OCI-LY3 (cell line): Measurements from ENCODE around the gene REC8.

Experiments
- H2AFZ ChIP-seq: fragments of 200-600, 300-600 bp; shearing (Covaris generic); 2 replicates; pipeline ENCODE4 v1.6.0; 2014; ENCODE audit warnings: antibody characterized with exemption, low read depth, low read length
- H3K27ac ChIP-seq: fragments of 200-600, 300-600 bp; sonication (generic); 2 replicates; pipeline ENCODE4 v1.5.1; 2014; ENCODE audit warnings: mild to moderate bottlenecking, low read length, moderate library complexity, mixed read lengths
- H3K27me3 ChIP-seq: fragments of 200-600, 300-600 bp; sonication (generic); 2 replicates; pipeline ENCODE4 v1.6.1; 2014; ENCODE audit warnings: low read depth, low read length, mixed read lengths
- H3K36me3 ChIP-seq: fragments of 200-600, 300-600 bp; sonication (generic); replicated peaks from 2 replicates; pipeline ENCODE3; 2014; ENCODE audit warnings: low read depth, low read length, mixed read lengths
- H3K4me1 ChIP-seq: fragments of 300-600, 200-600 bp; sonication (generic); 2 replicates; pipeline ENCODE4 v1.6.1; 2014; ENCODE audit warnings: low read length, mixed read lengths
- H3K4me2 ChIP-seq: fragments of 200-600, 300-600 bp; sonication (generic); 2 replicates; pipeline ENCODE4 v1.6.1; 2014; ENCODE audit warnings: low read length, mixed read lengths
- H3K4me3 ChIP-seq: fragments of 300-600, 200-600 bp; sonication (generic); 2 replicates; pipeline ENCODE4 v1.5.1; 2014; ENCODE audit warnings: antibody characterized with exemption, mild to moderate bottlenecking, low read length, moderate library complexity
- H3K79me2 ChIP-seq: fragments of 300-600, 200-600 bp; shearing (Covaris generic); 2 replicates; pipeline ENCODE4 v1.6.1; 2014; ENCODE audit warnings: mild to moderate bottlenecking, low read length, mixed read lengths
- H3K9ac ChIP-seq: fragments of 300-600, 200-600 bp; shearing (Covaris generic); 2 replicates; pipeline ENCODE4 v1.6.0; 2014; ENCODE audit warnings: mild to moderate bottlenecking, low read length, moderate library complexity
- H3K9me3 ChIP-seq: fragments of 200-600, 300-600 bp; shearing (Covaris generic); 2 replicates; pipeline ENCODE4 v1.6.1; 2014; ENCODE audit warnings: low read length, mixed read lengths; ENCODE audit not compliant: insufficient read depth
- H4K20me1 ChIP-seq: fragments of 200-600, 300-600 bp; sonication (generic); 2 replicates; pipeline ENCODE4 v1.6.1; 2016; ENCODE audit warnings: low read length, mixed read lengths; ENCODE audit not compliant: insufficient read depth
- EZH2phosphoT487 ChIP-seq: fragments of 200-600 bp; shearing (Covaris generic); IDR thresholded peaks from 2 replicates; pipeline ENCODE4 v1.6.1; 2018; ENCODE audit warnings: antibody characterized with exemption, mixed run types, low read depth
- TF ChIP-seq, protein P1 (sequence below): fragments of 200-600, 300-600 bp; sonication (generic); IDR thresholded peaks from 2 replicates; pipeline ENCODE4 v1.5.1; 2014; ENCODE audit warnings: antibody characterized with exemption, low read length, low read depth

Gene REC8

GRCh38 chr14:24189460-24189859 lies 17.6 kb downstream of the REC8 start:
- H4K20me1 ChIP-seq, result no peaks in the 10 kb centered on the region
- peak overlapping the region; percentile 53; the same call in 1 of the 2 replicates for H3K9ac ChIP-seq
- no peak for TF ChIP-seq EZH2phosphoT487
- TF ChIP-seq, protein P1, sequence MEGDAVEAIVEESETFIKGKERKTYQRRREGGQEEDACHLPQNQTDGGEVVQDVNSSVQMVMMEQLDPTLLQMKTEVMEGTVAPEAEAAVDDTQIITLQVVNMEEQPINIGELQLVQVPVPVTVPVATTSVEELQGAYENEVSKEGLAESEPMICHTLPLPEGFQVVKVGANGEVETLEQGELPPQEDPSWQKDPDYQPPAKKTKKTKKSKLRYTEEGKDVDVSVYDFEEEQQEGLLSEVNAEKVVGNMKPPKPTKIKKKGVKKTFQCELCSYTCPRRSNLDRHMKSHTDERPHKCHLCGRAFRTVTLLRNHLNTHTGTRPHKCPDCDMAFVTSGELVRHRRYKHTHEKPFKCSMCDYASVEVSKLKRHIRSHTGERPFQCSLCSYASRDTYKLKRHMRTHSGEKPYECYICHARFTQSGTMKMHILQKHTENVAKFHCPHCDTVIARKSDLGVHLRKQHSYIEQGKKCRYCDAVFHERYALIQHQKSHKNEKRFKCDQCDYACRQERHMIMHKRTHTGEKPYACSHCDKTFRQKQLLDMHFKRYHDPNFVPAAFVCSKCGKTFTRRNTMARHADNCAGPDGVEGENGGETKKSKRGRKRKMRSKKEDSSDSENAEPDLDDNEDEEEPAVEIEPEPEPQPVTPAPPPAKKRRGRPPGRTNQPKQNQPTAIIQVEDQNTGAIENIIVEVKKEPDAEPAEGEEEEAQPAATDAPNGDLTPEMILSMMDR, result no peak
- H3K27me3 ChIP-seq, result no peaks in the 10 kb centered on the region
- peaks cover 54% of the 10 kb centered on the region for H3K36me3 ChIP-seq
- H3K79me2 ChIP-seq, result peaks cover 45% of the 10 kb centered on the region
- H3K9me3 ChIP-seq, result no peaks in the 10 kb centered on the region
- peak overlapping the region; percentile 99 for H3K4me2 ChIP-seq
- no peak overlapping the region for H3K27ac ChIP-seq
- no peak overlapping the region for H2AFZ ChIP-seq
- peak overlapping the region; percentile 99 for H3K4me3 ChIP-seq
- H3K4me1 ChIP-seq, result peaks cover 20% of the 10 kb centered on the region

GRCh38 chr14:24190416-24190815 lies 18.5 kb downstream of the REC8 start:
- peaks cover 46% of the 10 kb centered on the region for H3K36me3 ChIP-seq
- H3K27me3 ChIP-seq, result no peaks in the 10 kb centered on the region
- H3K4me1 ChIP-seq, result peaks cover 26% of the 10 kb centered on the region
- H3K4me2 ChIP-seq, result no peak overlapping the region
- peaks cover 55% of the 10 kb centered on the region for H3K79me2 ChIP-seq
- TF ChIP-seq, protein P1, result no peak
- TF ChIP-seq EZH2phosphoT487, result no peak
- H2AFZ ChIP-seq, result no peak overlapping the region
- no peaks in the 10 kb centered on the region for H4K20me1 ChIP-seq
- H3K9me3 ChIP-seq, result no peaks in the 10 kb centered on the region
- no peak overlapping the region for H3K9ac ChIP-seq
- no peak overlapping the region for H3K27ac ChIP-seq
- H3K4me3 ChIP-seq, result no peak overlapping the region

GRCh38 chr14:24192933-24193332 lies 21.1 kb downstream of the REC8 start:
- no peak overlapping the region for H3K27ac ChIP-seq
- H3K9ac ChIP-seq, result no peak overlapping the region
- peaks cover 27% of the 10 kb centered on the region for H3K36me3 ChIP-seq
- TF ChIP-seq, protein P1, result no peak
- TF ChIP-seq EZH2phosphoT487, result no peak
- no peak overlapping the region for H3K4me3 ChIP-seq
- peaks cover 56% of the 10 kb centered on the region for H3K79me2 ChIP-seq
- no peaks in the 10 kb centered on the region for H3K9me3 ChIP-seq
- no peaks in the 10 kb centered on the region for H3K27me3 ChIP-seq
- H3K4me1 ChIP-seq, result peaks cover 23% of the 10 kb centered on the region
- H4K20me1 ChIP-seq, result no peaks in the 10 kb centered on the region
- no peak overlapping the region for H2AFZ ChIP-seq
- no peak overlapping the region for H3K4me2 ChIP-seq

DNA sequence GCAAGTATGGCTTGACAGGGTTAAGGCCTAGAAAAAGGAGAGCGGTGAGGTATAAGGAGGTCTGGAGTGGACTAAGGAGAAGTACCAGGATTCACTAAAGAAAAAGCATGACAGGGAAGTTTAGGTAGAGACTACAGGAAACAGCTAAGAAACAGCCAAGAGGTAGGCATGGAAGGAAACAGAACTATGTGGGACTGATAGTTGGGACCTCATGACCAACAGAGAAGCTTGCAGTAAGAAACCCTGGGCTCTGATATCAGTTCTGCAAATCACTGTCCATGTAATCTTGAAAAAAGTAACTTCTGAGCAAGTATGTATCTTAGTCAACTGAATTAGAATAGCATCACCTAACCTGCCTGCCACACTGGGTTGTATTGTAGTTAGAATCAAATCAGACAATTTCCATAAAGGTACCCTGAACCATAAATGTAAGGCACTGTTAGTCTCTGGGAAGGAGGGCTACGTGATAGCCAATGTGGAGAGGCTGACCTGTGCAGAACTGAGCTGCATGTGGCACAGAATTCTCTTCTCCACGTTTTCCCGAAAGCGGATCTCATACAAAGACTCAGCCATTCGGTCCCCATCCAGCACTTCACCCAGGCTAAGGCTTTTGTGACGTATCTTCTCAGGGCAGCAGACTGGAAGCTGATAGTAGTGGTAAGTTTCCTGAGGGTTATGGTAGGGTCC lies 22.4 kb downstream of the REC8 start:
- Histone ChIP-seq H3K79me2 (peaks cover 50% of the 10 kb centered on the region), H3K9ac (peak overlapping the region; percentile 93; the same call in 1 of the 2 replicates), H3K36me3 (peaks cover 33% of the 10 kb centered on the region), H2AFZ (no peak overlapping the region), H3K27ac (peak overlapping the region; percentile 87), H4K20me1 (no peaks in the 10 kb centered on the region), H3K4me2 (peak overlapping the region; percentile 91), H3K9me3 (no peaks in the 10 kb centered on the region), H3K4me3 (peak overlapping the region; percentile 96), H3K4me1 (peaks cover 17% of the 10 kb centered on the region), H3K27me3 (no peaks in the 10 kb centered on the region)
- TF ChIP-seq, protein P1, result no peak
- no peak for TF ChIP-seq EZH2phosphoT487
